HepG2 (cell line): Measurements from ENCODE around the gene P2RX5. TPM values are rescaled to one million over a fixed set of nuclear protein-coding genes. Genes with fewer than 3 reads are reported as not detected.

ENCODE experiments used
- CBX1 ChIP-seq: IDR thresholded peaks from one replicate; pipeline ENCODE4 v1.6.1; 2016; ENCODE audit warnings: antibody characterized with exemption, low read depth
- GMEB2 ChIP-seq: IDR thresholded peaks from 2 replicates; pipeline ENCODE4 v1.6.1; 2016; ENCODE audit warnings: missing biosample characterization, missing genetic modification reagents, low read depth
- HNRNPH1 ChIP-seq: fragments of 200-400 bp; formaldehyde crosslinking; optimal IDR thresholded peaks from 2 replicates; pipeline ENCODE3; 2017; ENCODE audit warnings: mild to moderate bottlenecking, low read depth, low read length
- HOXA5 ChIP-seq: sonication (generic); formaldehyde crosslinking; IDR thresholded peaks from 2 replicates; pipeline ENCODE4 v1.4.0; 2020; ENCODE audit warnings: missing genetic modification reagents
- KDM3A ChIP-seq: IDR thresholded peaks from 2 replicates; pipeline ENCODE4 v1.6.1; 2018; ENCODE audit warnings: low read depth, missing compliant biosample characterization
- NCOA5 ChIP-seq: sonication (generic); formaldehyde crosslinking; IDR thresholded peaks from 2 replicates; pipeline ENCODE4 v1.4.0; 2020; ENCODE audit warnings: missing genetic modification reagents
- RBAK ChIP-seq: sonication (generic); formaldehyde crosslinking; IDR thresholded peaks from 2 replicates; pipeline ENCODE4 v1.5.1; 2020; ENCODE audit warnings: mild to moderate bottlenecking, missing genetic modification reagents
- SNAI1 ChIP-seq: sonication (generic); formaldehyde crosslinking; IDR thresholded peaks from 2 replicates; pipeline ENCODE4 v1.5.0; 2020; ENCODE audit warnings: mild to moderate bottlenecking, missing genetic modification reagents, borderline replicate concordance
- SNAPC2 ChIP-seq: sonication (generic); formaldehyde crosslinking; IDR thresholded peaks from 2 replicates; pipeline ENCODE4 v1.8.1; 2022; ENCODE audit warnings: mild to moderate bottlenecking, missing genetic modification reagents
- U2AF2 ChIP-seq: fragments of 200-400 bp; formaldehyde crosslinking; IDR thresholded peaks from 2 replicates; pipeline ENCODE4 v1.6.1; 2017; ENCODE audit warnings: low read depth, mild to moderate bottlenecking, low read length
- YY1 ChIP-seq: IDR thresholded peaks from 2 replicates; pipeline ENCODE4 v1.6.1; 2011; ENCODE audit warnings: low read length, low read depth, moderate library complexity, mild to moderate bottlenecking; ENCODE audit not compliant: insufficient read depth, insufficient replicate concordance
- ZMAT3 ChIP-seq: sonication (generic); formaldehyde crosslinking; conservative IDR thresholded peaks from 2 replicates; pipeline ENCODE4 v1.7.0; 2021; ENCODE audit warnings: missing genetic modification reagents
- ZNF124 ChIP-seq: sonication (generic); formaldehyde crosslinking; IDR thresholded peaks from 2 replicates; pipeline ENCODE4 v1.4.0; 2020; ENCODE audit warnings: missing genetic modification reagents
- ZNF503 ChIP-seq: sonication (generic); formaldehyde crosslinking; IDR thresholded peaks from 2 replicates; pipeline ENCODE4 v1.4.0; 2020; ENCODE audit warnings: missing genetic modification reagents
- ZNF577 ChIP-seq: sonication (generic); formaldehyde crosslinking; IDR thresholded peaks from 2 replicates; pipeline ENCODE4 v1.4.0; 2020; ENCODE audit warnings: mild to moderate bottlenecking, low read depth, missing genetic modification reagents, borderline replicate concordance
- ZNF746 ChIP-seq: sonication (generic); formaldehyde crosslinking; IDR thresholded peaks from 2 replicates; pipeline ENCODE4 v1.8.0; 2022; ENCODE audit warnings: mild to moderate bottlenecking, missing genetic modification reagents
- ZNF749 ChIP-seq: sonication (generic); formaldehyde crosslinking; IDR thresholded peaks from 2 replicates; pipeline ENCODE4 v1.8.0; 2022; ENCODE audit warnings: mild to moderate bottlenecking, missing genetic modification reagents, moderate library complexity, borderline replicate concordance
- ZSCAN12 ChIP-seq: sonication (generic); formaldehyde crosslinking; IDR thresholded peaks from 2 replicates; pipeline ENCODE4 v1.9.0; 2021; ENCODE audit warnings: mild to moderate bottlenecking, missing genetic modification reagents
- ZSCAN25 ChIP-seq: sonication (generic); formaldehyde crosslinking; IDR thresholded peaks from 2 replicates; pipeline ENCODE4 v1.8.0; 2022; ENCODE audit warnings: mild to moderate bottlenecking, missing genetic modification reagents
- polyA plus RNA-seq, 8 experiments: library from polyadenylated mRNA; depleted of rRNA in 3 of 8; stranded (reverse) in 7 of 8; unstranded in 1 of 8; fragments of >200 nt; fragmentation: Illumina TruSeq in 4 of 8; extraction: Trizol in 4 of 8; gene quantifications; 2 replicates each; pipeline versions ENCODE4 v1.2.1 to v1.2.3, GENCODE V29; 2011 to 2016; ENCODE audit warnings: low read depth in 4 of 8, missing spikeins in 1 of 8, mixed read lengths in 1 of 8; ENCODE audit not compliant: insufficient read depth in 1 of 8
- total RNA-seq, 5 experiments: library from RNA; depleted of rRNA; stranded (reverse); fragments of >200 nt; fragmentation: Illumina TruSeq; extraction: Trizol; gene quantifications; 2 replicates each; pipeline ENCODE4 v1.2.3, GENCODE V29; 2016; ENCODE audit warnings: low read depth in 1 of 5
- TF ChIP-seq, protein P1 (sequence below): IDR thresholded peaks from 2 replicates; pipeline ENCODE4 v1.4.0; 2020; ENCODE audit warnings: mild to moderate bottlenecking, missing genetic modification reagents
- TF ChIP-seq, protein P2 (sequence below): sonication (generic); formaldehyde crosslinking; conservative IDR thresholded peaks from 2 replicates; pipeline ENCODE4 v1.8.1; 2023; ENCODE audit warnings: missing genetic modification reagents

Gene P2RX5
- total and polyA plus RNA-seq, 2 of the 13 experiments (the other 11 are each of a cell fraction or from before 2014, with no cell fraction given), result 0.95 to 1.7 TPM

DNA sequence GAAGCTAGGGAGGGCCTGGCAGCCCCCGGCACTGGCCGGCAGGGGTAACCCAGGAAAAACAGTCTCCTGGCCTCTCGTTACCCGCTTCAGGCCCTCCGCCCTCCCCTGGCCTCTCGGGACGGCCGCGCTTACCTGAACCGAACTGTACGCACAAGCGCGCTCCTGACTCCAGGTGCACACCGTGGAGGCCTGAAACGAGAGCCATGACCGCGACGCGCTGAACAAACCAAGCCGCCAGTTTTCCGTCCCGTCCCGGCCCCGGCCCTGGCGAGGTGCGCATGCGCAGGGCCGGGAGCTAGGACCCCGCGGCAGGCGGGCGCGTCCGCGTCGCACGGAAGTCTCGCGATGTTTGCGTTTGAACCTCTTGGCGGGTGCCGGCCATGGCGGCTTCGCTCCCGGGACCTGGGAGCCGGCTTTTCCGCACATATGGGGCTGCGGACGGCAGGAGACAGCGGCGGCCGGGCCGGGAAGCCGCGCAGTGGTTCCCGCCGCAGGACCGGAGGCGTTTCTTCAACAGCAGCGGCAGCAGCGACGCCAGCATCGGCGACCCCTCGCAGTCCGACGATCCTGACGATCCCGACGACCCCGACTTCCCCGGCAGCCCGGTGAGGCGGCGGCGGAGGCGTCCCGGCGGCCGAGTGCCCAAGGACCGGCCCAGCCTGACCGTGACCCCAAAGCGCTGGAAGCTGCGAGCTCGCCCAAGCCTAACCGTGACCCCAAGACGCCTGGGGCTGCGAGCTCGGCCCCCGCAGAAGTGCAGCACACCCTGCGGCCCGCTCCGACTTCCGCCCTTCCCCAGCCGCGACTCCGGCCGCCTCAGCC lies 27.8 kb upstream of the P2RX5 start, which contains the start of gene HASPIN (continued):
- TF ChIP-seq ZSCAN25 (CRISPR knock-in tag), result peak; percentile 28; the same call in 1 of the 2 replicates
- TF ChIP-seq HOXA5 (CRISPR knock-in tag), result 0 out of 2 replicates have a peak, but pooled peaks have one; percentile 68
- TF ChIP-seq SNAI1, result peak; percentile 97
- TF ChIP-seq KDM3A (CRISPR knock-in tag), result peak; percentile 60
- TF ChIP-seq RBAK, result no peak
- 0 out of 2 replicates have a peak, but pooled peaks have one; percentile 77 for TF ChIP-seq SNAPC2 (CRISPR knock-in tag)
- peak; percentile 51 for TF ChIP-seq HNRNPH1
- TF ChIP-seq U2AF2, result no peak
- TF ChIP-seq ZMAT3 (CRISPR knock-in tag), result peak; percentile 59; the same call in 1 of the 2 replicates
- TF ChIP-seq GMEB2 (CRISPR knock-in tag), result peak; percentile 71; the same call in 1 of the 2 replicates
- peak; percentile 46; the same call in 1 of the 2 replicates for TF ChIP-seq ZNF503 (CRISPR knock-in tag)
- no peak; the same call in 1 of the 2 replicates for TF ChIP-seq ZNF577
- TF ChIP-seq NCOA5 (CRISPR knock-in tag), result no peak
- no peak for TF ChIP-seq CBX1
- TF ChIP-seq YY1, result peak; percentile 93
- TF ChIP-seq ZNF746 (CRISPR knock-in tag), result no peak
- TF ChIP-seq, protein P1, sequence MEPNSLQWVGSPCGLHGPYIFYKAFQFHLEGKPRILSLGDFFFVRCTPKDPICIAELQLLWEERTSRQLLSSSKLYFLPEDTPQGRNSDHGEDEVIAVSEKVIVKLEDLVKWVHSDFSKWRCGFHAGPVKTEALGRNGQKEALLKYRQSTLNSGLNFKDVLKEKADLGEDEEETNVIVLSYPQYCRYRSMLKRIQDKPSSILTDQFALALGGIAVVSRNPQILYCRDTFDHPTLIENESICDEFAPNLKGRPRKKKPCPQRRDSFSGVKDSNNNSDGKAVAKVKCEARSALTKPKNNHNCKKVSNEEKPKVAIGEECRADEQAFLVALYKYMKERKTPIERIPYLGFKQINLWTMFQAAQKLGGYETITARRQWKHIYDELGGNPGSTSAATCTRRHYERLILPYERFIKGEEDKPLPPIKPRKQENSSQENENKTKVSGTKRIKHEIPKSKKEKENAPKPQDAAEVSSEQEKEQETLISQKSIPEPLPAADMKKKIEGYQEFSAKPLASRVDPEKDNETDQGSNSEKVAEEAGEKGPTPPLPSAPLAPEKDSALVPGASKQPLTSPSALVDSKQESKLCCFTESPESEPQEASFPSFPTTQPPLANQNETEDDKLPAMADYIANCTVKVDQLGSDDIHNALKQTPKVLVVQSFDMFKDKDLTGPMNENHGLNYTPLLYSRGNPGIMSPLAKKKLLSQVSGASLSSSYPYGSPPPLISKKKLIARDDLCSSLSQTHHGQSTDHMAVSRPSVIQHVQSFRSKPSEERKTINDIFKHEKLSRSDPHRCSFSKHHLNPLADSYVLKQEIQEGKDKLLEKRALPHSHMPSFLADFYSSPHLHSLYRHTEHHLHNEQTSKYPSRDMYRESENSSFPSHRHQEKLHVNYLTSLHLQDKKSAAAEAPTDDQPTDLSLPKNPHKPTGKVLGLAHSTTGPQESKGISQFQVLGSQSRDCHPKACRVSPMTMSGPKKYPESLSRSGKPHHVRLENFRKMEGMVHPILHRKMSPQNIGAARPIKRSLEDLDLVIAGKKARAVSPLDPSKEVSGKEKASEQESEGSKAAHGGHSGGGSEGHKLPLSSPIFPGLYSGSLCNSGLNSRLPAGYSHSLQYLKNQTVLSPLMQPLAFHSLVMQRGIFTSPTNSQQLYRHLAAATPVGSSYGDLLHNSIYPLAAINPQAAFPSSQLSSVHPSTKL (CRISPR knock-in tag), result peak; percentile 64
- TF ChIP-seq ZNF124 (CRISPR knock-in tag), result peak; percentile 89
- TF ChIP-seq ZSCAN12 (CRISPR knock-in tag), result 0 out of 2 replicates have a peak, but pooled peaks have one; percentile 77
- TF ChIP-seq, protein P2, sequence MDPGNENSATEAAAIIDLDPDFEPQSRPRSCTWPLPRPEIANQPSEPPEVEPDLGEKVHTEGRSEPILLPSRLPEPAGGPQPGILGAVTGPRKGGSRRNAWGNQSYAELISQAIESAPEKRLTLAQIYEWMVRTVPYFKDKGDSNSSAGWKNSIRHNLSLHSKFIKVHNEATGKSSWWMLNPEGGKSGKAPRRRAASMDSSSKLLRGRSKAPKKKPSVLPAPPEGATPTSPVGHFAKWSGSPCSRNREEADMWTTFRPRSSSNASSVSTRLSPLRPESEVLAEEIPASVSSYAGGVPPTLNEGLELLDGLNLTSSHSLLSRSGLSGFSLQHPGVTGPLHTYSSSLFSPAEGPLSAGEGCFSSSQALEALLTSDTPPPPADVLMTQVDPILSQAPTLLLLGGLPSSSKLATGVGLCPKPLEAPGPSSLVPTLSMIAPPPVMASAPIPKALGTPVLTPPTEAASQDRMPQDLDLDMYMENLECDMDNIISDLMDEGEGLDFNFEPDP (CRISPR knock-in tag), result no peak
- peak; percentile 86 for TF ChIP-seq ZNF749 (CRISPR knock-in tag)
